ENCODE data around the gene ENSA.

- TF ChIP-seq CTCF (IDR thresholded peaks at IDR 0.05; ENCODE audit: low read depth, low read length, missing input control) (no peak), RXRA (IDR thresholded peaks at IDR 0.05) (no peak), JUND (IDR thresholded peaks at IDR 0.05) (no peak), SP1 (IDR thresholded peaks at IDR 0.05) (no peak), TAF1 (conservative IDR thresholded peaks at IDR 0.05) (no peak), FOXA1 (IDR thresholded peaks at IDR 0.05) (no peak), MAX (IDR thresholded peaks at IDR 0.05) (no peak), RAD21 (IDR thresholded peaks at IDR 0.05) (no peak), GABPA (IDR thresholded peaks at IDR 0.05 in 1 of 2, conservative IDR thresholded peaks at IDR 0.05 in 1 of 2) (no peak), ZBTB33 (IDR thresholded peaks at IDR 0.05) (no peak), EGR1 (IDR thresholded peaks at IDR 0.05; ENCODE audit: low read depth in 2 of 2) (no peak), REST (IDR thresholded peaks at IDR 0.05) (no peak)
Observed at GRCh38 chr1:150606463-150607142, 22.8 kb downstream of the ENSA start.
